Astrocyte (in vitro differentiated cells and primary cell): Measurements from ENCODE around the gene EML5.

Source experiments
- CTCF ChIP-seq: IDR thresholded peaks from 2 replicates; pipeline ENCODE4 v1.5.1; 2011; ENCODE audit warnings: low read depth, mild to moderate bottlenecking, inconsistent platforms, low read length, moderate library complexity; ENCODE audit not compliant: insufficient read depth
- EZH2 ChIP-seq: IDR thresholded peaks from 2 replicates; pipeline ENCODE4 v1.6.1; 2012; ENCODE audit warnings: mild to moderate bottlenecking, low read length, inconsistent platforms; ENCODE audit not compliant: insufficient read depth

- TF ChIP-seq CTCF (no peak), EZH2 (no peak)
These were observed 124.2 kb downstream of the EML5 start for GRCh38 chr14:88668448-88669116.
